ENCODE measurements around the gene PIM3. TPM values are rescaled to one million over a fixed set of nuclear protein-coding genes. Genes with fewer than 3 reads are reported as not detected.
A peak's percentile ranks its signal among the peaks of the same experiment; 100 is the strongest.

The PIM3 gene
- total RNA-seq, 2 experiments from 2014 or later, result 146 to 158 TPM

DNA sequence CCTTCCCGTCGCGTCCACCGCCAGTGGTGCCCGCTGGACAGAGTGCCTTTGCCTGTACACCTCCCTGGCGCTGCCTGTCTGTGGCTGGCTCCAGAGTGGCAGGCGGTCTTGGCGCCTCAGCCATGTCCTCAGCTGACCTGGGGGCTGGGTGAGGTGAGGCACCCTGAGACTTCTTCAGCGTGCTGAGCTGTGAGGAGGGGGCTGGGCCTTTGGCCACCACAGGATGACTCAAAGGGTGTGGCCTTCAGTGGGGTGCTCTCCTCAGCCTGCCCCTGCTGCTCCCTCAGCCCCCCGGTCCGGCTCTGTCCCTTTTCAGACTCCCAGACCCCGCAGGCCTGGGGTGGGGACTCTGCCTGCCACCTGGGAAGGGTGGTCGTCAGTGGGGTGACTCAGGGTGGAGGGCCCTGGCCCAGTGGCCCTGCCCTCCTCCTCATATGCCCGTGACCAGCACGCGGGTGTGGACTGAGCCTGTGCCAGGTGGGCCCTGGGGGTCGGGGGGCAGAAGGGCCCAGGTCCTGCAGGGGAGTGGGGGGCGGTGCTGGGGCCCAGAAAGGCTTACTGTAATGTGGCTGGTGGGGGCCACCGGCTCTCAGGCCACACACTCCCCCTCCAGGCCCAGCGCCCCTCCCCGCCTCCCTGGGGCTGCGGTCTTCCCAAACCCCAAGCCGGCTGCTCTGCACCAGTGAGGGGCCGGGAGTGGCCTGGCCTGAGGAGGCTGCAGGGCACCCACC is 26.2 kb upstream of the PIM3 start:
- H3K27ac Mint-ChIP-seq, result peak overlapping the region; percentile 52
- peak overlapping the region; percentile 59 for H3K4me3 Mint-ChIP-seq
- no peaks in the 10 kb centered on the region for H3K27me3 Mint-ChIP-seq
- TF ChIP-seq, protein P1, sequence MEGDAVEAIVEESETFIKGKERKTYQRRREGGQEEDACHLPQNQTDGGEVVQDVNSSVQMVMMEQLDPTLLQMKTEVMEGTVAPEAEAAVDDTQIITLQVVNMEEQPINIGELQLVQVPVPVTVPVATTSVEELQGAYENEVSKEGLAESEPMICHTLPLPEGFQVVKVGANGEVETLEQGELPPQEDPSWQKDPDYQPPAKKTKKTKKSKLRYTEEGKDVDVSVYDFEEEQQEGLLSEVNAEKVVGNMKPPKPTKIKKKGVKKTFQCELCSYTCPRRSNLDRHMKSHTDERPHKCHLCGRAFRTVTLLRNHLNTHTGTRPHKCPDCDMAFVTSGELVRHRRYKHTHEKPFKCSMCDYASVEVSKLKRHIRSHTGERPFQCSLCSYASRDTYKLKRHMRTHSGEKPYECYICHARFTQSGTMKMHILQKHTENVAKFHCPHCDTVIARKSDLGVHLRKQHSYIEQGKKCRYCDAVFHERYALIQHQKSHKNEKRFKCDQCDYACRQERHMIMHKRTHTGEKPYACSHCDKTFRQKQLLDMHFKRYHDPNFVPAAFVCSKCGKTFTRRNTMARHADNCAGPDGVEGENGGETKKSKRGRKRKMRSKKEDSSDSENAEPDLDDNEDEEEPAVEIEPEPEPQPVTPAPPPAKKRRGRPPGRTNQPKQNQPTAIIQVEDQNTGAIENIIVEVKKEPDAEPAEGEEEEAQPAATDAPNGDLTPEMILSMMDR (IDR thresholded peaks at IDR 0.05), result no peak
- no peaks in the 10 kb centered on the region for H3K9me3 Mint-ChIP-seq
- H3K36me3 Mint-ChIP-seq (ENCODE audit: low read depth), result no peaks in the 10 kb centered on the region
- DNase-seq (peak; percentile 57), ATAC-seq (no peak)
- peaks cover 37% of the 10 kb centered on the region for H3K4me1 Mint-ChIP-seq (ENCODE audit: low read depth)
- ChIA-PET POLR2A (interaction anchor here (1.2 to 1.7 kb wide), 3 partner anchors 12 to 85 kb away, joined by 3 to 9 read pairs (median 4); no protein-coding TSS in a partner anchor), CTCF (interaction anchor here (1.3 to 1.6 kb wide), 2 partner anchors 50 to 97 kb away, joined by 3 to 11 read pairs; no protein-coding TSS in a partner anchor)
- intact Hi-C loops (cut with micrococcal nuclease), result loop anchor here (5.0 kb wide), 2 partner anchors 33 to 83 kb away; no protein-coding TSS in a partner anchor

DNA sequence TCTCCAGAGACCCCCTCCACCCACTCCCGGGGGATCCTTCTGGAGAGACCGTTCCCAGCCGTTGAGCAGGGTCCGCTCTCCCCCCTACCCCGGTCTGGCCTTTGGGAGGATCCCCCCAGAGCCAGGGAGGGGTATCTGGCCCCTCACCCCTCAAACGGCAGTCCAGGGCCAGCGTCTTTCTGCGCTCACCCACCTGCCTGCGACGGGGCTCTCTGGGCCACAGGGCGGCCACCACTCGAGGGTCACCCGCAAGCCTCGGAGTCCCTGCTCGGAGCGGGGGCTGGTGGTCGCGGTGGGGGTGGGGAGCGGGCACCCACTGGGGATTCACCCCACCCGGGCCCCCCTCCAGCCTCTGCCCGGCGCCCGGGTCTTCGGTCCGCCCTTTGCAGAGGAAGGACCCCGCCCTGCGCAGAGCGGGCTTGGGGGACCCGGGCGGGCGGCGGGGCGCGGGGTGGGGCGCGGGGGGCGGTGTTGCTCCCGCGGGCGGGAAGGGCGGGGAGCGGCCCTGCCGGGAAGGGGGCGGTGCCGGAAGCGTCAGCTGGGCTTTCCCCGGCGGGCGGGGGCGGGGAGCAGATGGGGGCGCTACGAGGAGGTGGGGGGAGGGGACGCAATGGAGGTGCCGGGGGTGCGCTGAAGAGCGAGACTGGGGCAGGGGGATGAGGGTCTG is 25.5 kb upstream of the PIM3 start:
- H3K4me3 Mint-ChIP-seq, result peak overlapping the region; percentile 59
- ChIA-PET CTCF (no interaction called here), POLR2A (no interaction called here)
- H3K36me3 Mint-ChIP-seq (ENCODE audit: low read depth), result no peaks in the 10 kb centered on the region
- peak; percentile 91 for DNase-seq
- ATAC-seq, result peak; percentile 6
- H3K27ac Mint-ChIP-seq, result peak overlapping the region; percentile 71
- intact Hi-C loops (cut with micrococcal nuclease), result loop anchor here (5.0 kb wide), 2 partner anchors 32 to 82 kb away; no protein-coding TSS in a partner anchor
- H3K9me3 Mint-ChIP-seq, result no peaks in the 10 kb centered on the region
- TF ChIP-seq, protein P1 (IDR thresholded peaks at IDR 0.05), result no peak
- H3K27me3 Mint-ChIP-seq, result no peaks in the 10 kb centered on the region
- peaks cover 35% of the 10 kb centered on the region for H3K4me1 Mint-ChIP-seq (ENCODE audit: low read depth)

DNA sequence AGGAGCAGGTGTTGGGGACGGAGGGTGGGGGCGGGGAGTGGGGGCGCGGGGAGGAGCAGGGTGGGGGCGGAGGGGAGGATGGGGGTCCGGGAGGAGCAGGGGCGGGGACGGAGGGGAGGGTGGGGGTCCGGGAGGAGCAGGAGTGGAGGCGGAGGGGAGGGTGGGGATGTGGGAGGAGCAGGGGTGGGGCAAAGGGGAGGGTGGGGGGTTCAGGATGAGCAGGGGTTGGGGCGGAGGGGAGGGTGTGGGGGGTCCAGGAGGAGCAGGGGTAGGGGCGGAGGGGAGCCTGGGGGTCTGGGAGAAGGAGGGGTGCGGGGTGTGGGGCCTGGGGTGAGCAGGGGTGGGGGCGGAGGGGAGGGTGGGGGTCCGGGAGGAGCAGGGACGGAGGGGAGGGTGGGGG is 25.0 kb upstream of the PIM3 start:
- DNase-seq (no peak), ATAC-seq (no peak)
- Mint-ChIP-seq H3K27me3 (no peaks in the 10 kb centered on the region), H3K9me3 (no peaks in the 10 kb centered on the region), H3K4me3 (peak overlapping the region; percentile 29), H3K27ac (peak overlapping the region; percentile 66), H3K4me1 (ENCODE audit: low read depth) (peaks cover 30% of the 10 kb centered on the region), H3K36me3 (ENCODE audit: low read depth) (no peaks in the 10 kb centered on the region)
- TF ChIP-seq, protein P1 (IDR thresholded peaks at IDR 0.05), result no peak
- POLR2A ChIA-PET, result interaction anchor here (1.4 to 2.6 kb wide), 6 partner anchors 10 to 36 kb away, joined by 4 to 13 read pairs (median 7); partner anchors contain the start of gene PIM3
- CTCF ChIA-PET, result interaction anchor here (1.0 to 1.6 kb wide), 4 partner anchors 36 to 95 kb away, joined by 3 to 7 read pairs (median 3); no protein-coding TSS in a partner anchor
- intact Hi-C loops (cut with micrococcal nuclease), result no loop called here

DNA sequence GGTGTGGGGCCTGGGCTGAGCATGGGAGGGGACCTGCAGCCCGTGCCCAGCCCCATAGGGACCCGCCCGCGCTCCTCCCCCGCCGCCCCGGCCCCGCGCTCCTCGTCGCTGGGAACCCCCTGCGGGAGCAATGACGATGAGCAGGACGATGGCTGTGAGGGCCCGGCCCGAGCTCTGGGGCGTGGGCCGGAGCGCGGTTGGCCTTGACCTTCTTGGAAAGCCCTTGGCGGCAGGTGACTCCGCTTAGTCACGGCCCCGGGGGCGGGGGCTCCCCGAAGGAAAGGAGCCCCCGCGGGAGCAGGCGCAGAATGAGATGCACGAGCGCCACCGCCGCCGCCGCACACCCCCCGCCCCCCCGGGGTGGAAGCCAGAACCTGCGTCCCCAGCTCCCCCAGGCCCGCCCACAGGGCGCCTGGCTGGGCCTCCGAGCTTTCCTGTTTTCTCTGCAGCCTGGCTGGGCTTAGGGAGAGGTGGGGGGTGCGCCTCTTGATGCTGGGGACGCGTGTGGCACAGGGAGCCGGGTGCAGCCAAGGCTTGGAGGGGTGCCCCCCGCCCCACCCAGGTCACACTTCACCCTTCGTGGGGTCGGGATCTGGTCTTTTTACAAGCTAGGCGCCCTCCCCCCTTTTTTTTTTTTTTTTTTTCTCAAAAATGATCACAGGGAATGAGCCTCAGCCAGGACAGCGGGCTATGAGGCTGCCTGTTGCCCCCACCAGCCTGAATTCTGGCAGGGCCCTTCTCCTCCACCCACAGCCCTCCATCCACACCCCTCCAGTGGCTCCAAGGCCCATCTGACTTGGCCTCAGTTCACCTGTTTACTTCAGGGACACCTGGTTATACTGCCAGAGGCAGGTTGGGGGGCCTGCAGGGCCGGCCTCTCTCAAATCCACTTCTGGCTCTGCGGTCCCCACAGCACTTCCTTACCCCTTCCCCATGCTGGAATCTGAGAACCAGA is 24.3 kb upstream of the PIM3 start:
- CTCF ChIA-PET, result interaction anchor here (1.0 to 1.6 kb wide), 4 partner anchors 36 to 94 kb away, joined by 3 to 7 read pairs (median 3); no protein-coding TSS in a partner anchor
- Mint-ChIP-seq H3K4me3 (peak overlapping the region; percentile 63), H3K36me3 (ENCODE audit: low read depth) (no peaks in the 10 kb centered on the region), H3K27ac (peak overlapping the region; percentile 90), H3K4me1 (ENCODE audit: low read depth) (peaks cover 24% of the 10 kb centered on the region), H3K27me3 (no peaks in the 10 kb centered on the region), H3K9me3 (no peaks in the 10 kb centered on the region)
- TF ChIP-seq, protein P1 (IDR thresholded peaks at IDR 0.05), result no peak
- intact Hi-C loops (cut with micrococcal nuclease), result no loop called here
- DNase-seq (peak; percentile 100), ATAC-seq (peak; percentile 87)
- POLR2A ChIA-PET, result interaction anchor here (0.9 to 2.6 kb wide), 7 partner anchors 10 to 252 kb away, joined by 3 to 13 read pairs (median 6); partner anchors contain the start of gene PIM3
